Stimulated activated CD4-positive, alpha-beta T cell treated with anti-CD3 and anti-CD28 coated beads, Interleukin-4, amount 100 ng/mL, for 24 hours (primary cell): ENCODE results near the gene FITM2.

ENCODE experiments used
- DNase-seq: peaks from one replicate; pipeline ENCODE4 v3.0.0-alpha.2; 2020

FITM2 gene

GRCh38 chr20:44274303-44275017 lies 36.5 kb downstream of the FITM2 start:
- DNase-seq, result no peak

GRCh38 chr20:44273231-44274215 lies 37.5 kb downstream of the FITM2 start:
- DNase-seq, result no peak

GRCh38 chr20:44271915-44272663 lies 38.9 kb downstream of the FITM2 start:
- no peak for DNase-seq

- no peak for DNase-seq
Measured at GRCh38 chr20:44268802-44269201, 42.2 kb downstream of the FITM2 start.

- no peak for DNase-seq
Measured at GRCh38 chr20:44264287-44264686, 46.7 kb downstream of the FITM2 start.

GRCh38 chr20:44258226-44258890 lies 52.6 kb downstream of the FITM2 start:
- DNase-seq, result no peak

GRCh38 chr20:44256961-44257360 lies 54.0 kb downstream of the FITM2 start:
- DNase-seq, result no peak

GRCh38 chr20:44255942-44256341 lies 55.1 kb downstream of the FITM2 start:
- no peak for DNase-seq

GRCh38 chr20:44254073-44254472 lies 56.9 kb downstream of the FITM2 start:
- DNase-seq, result no peak

- no peak for DNase-seq
Measured at GRCh38 chr20:44253528-44253927, 57.5 kb downstream of the FITM2 start.
